Adrenal gland (tissue), 12 donors: ENCODE results near the gene MICA. TPM values are rescaled to one million over a fixed set of nuclear protein-coding genes. Genes with fewer than 3 reads are reported as not detected.
"Not testable (repeated sequence)": the region's sequence is repeated elsewhere in the genome, so short reads cannot be mapped to it uniquely, and the experiment has no call there.

Experiments
- DNase-seq, 7 donors: peaks; one replicate each; pipeline ENCODE4 v3.0.0-alpha.2; 2019 to 2020
- H3K27ac ChIP-seq, 5 donors: fragments of 200-600 bp; sonication (generic) in 4 of 5; 1 replicate in 3 of 5; 2 replicates in 2 of 5; pipeline versions ENCODE4 v1.5.1 to v1.8.0; 2016 to 2020; ENCODE audit warnings: mild to moderate bottlenecking in 1 of 5
- H3K27me3 ChIP-seq: fragments of 200-600 bp; 2 replicates; pipeline ENCODE4 v1.8.0; 2021
- H3K36me3 ChIP-seq, 2 donors: fragments of 200-600 bp; replicated peaks in 1 of 2; 1 replicate in 1 of 2; 2 replicates in 1 of 2; pipeline versions ENCODE4 v1.5.1 to v1.8.0; 2018 to 2022
- H3K4me1 ChIP-seq, 2 donors: fragments of 200-600 bp; replicated peaks in 1 of 2; 1 replicate in 1 of 2; 2 replicates in 1 of 2; pipeline versions ENCODE4 v1.5.1 to v1.8.0; 2018 to 2021
- H3K4me3 ChIP-seq, 4 donors: fragments of 200-600 bp; sonication (generic) in 3 of 4; one replicate each; pipeline ENCODE4 v1.5.1; 2016 to 2018
- H3K9me3 ChIP-seq, 3 donors: fragments of 200-600 bp; sonication (generic) in 1 of 3; replicated peaks in 1 of 3; 1 replicate in 2 of 3; 2 replicates in 1 of 3; pipeline versions ENCODE4 v1.5.1 to v1.8.0; 2016 to 2021
- POLR2A ChIP-seq, 2 donors: fragments of 450-650 bp; IDR thresholded peaks; one replicate each; pipeline ENCODE4 v1.6.1; 2017; ENCODE audit warnings: antibody characterized with exemption in 2 of 2, mild to moderate bottlenecking in 2 of 2, moderate library complexity in 1 of 2
- WGBS, 4 donors: extraction: QIAGEN DNeasy Blood & Tissue Kit in 2 of 4; methylation state at CpG; one replicate each; pipeline versions ENCODE4 v1.1.5 to v1.1.7; 2013 to 2017; 5-methylcytosine and 5-hydroxymethylcytosine counted together
- intact Hi-C, 2 donors: fragments of 100-400 bp; cut with DNase I; formaldehyde crosslinking; loops; one replicate each; pipeline versions ENCODE4 v1.14.1 to v1.15.0; 2022 to 2023
- polyA plus RNA-seq, 3 donors: library from polyadenylated mRNA; stranded (reverse); fragments of 200-250 nt in 2 of 3; fragments of 350-450 nt in 1 of 3; fragmentation: Illumina TruSeq in 1 of 3; extraction: RNeasy Lipid Tissue Mini Kit (QIAGEN cat#74804) in 1 of 3; gene quantifications; one replicate each; pipeline ENCODE4 v1.2.3, GENCODE V29; 2013 to 2014
- total RNA-seq, 9 donors: library from RNA; depleted of rRNA in 4 of 9; stranded (reverse); fragments of >200 nt in 4 of 9; fragments of 120-200 nt in 1 of 9; fragmentation: NEBNext Ultra II Directional in 1 of 9; extraction: Animal tissue kit (Norgen Biotek cat#: 25700) in 1 of 9; gene quantifications; one replicate each; pipeline versions ENCODE4 v1.1.0 to v1.2.4, GENCODE V29; 2013 to 2023
- TF ChIP-seq, protein P1 (sequence below), 6 experiments: fragments of 450-650 bp in 4 of 6; fragments of 200-600 bp in 2 of 6; sonication (generic) in 1 of 6; IDR thresholded peaks; 1 replicate in 5 of 6; 2 replicates in 1 of 6; pipeline versions ENCODE4 v1.5.1 to v1.8.0; 2016 to 2021; ENCODE audit warnings: antibody characterized with exemption in 6 of 6, mild to moderate bottlenecking in 2 of 6, moderate library complexity in 1 of 6
- donor health status: healthy with polysubstance abuse.
- donor health status: Bipolar disorder and iron deficiency.
- donor health status: DM: yes; HTN: yes; CAD: no.
- donor health status: DM: no; HTN: no; CAD: no.
- donor health status: DM: no; HTN: no; CAD: no.
- donor health status: DM: yes; HTN: yes; CAD: no.

The MICA gene
- total and polyA plus RNA-seq, 12 donors = 12.2 to 66.0 (median 36.1) TPM

DNA sequence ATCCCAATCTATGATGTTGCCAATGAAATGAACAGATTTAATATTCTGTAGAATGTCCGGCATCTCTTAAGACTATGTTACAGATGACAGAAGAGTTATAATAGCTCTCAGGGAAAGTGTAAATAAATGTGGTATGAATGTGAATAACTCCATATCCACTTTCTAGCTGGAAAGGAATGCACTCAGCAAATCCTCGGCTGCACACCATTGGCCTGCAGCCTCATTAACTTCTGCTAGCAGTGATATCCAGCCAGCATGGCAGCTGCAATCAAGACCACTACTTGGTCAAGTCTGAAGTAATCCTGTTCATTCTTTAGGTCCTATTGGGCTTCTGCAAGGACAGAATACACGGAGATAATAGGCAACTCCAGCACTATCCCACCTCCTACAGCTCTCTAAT, 17.3 kb upstream of the MICA start:
- Histone ChIP-seq H3K9me3 (no peaks in the 10 kb centered on the region), H3K36me3 (no peaks in the 10 kb centered on the region), H3K27me3 (no peaks in the 10 kb centered on the region), H3K27ac (no peak overlapping the region), H3K4me1 (no peaks in the 10 kb centered on the region), H3K4me3 (no peak overlapping the region)
- 68 to 89% (median 84%) methylated on average over 3 of the region's 3 CpGs for WGBS, 4 donors
- DNase-seq = no peak
- intact Hi-C loops = no loop called here
- TF ChIP-seq POLR2A (IDR thresholded peaks at IDR 0.05) = no peak

- intact Hi-C loops = no loop called here
- no peak for TF ChIP-seq POLR2A (IDR thresholded peaks at IDR 0.05)
- TF ChIP-seq, protein P1, sequence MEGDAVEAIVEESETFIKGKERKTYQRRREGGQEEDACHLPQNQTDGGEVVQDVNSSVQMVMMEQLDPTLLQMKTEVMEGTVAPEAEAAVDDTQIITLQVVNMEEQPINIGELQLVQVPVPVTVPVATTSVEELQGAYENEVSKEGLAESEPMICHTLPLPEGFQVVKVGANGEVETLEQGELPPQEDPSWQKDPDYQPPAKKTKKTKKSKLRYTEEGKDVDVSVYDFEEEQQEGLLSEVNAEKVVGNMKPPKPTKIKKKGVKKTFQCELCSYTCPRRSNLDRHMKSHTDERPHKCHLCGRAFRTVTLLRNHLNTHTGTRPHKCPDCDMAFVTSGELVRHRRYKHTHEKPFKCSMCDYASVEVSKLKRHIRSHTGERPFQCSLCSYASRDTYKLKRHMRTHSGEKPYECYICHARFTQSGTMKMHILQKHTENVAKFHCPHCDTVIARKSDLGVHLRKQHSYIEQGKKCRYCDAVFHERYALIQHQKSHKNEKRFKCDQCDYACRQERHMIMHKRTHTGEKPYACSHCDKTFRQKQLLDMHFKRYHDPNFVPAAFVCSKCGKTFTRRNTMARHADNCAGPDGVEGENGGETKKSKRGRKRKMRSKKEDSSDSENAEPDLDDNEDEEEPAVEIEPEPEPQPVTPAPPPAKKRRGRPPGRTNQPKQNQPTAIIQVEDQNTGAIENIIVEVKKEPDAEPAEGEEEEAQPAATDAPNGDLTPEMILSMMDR (IDR thresholded peaks at IDR 0.05) = no peak
- Histone ChIP-seq H3K27me3 (no peaks in the 10 kb centered on the region), H3K9me3 (no peaks in the 10 kb centered on the region), H3K36me3 (no peaks in the 10 kb centered on the region), H3K27ac (no peak overlapping the region), H3K4me3 (no peak overlapping the region), H3K4me1 (no peaks in the 10 kb centered on the region)
- 36 to 55% (median 40%) methylated on average over 1 of the region's 1 CpG for WGBS, 4 donors
- peak in 2 of 7 donors; percentile 51 to 52 for DNase-seq
Measured at GRCh38 chr6:31386977-31387376, 16.4 kb upstream of the MICA start.

- intact Hi-C loops, DNase-seq, H3K27ac ChIP-seq, H3K27me3 ChIP-seq, H3K4me1 ChIP-seq, H3K36me3 ChIP-seq, H3K9me3 ChIP-seq, H3K4me3 ChIP-seq: not testable (repeated sequence)
- WGBS, 4 donors = 57 to 92% (median 68%) methylated on average over 3 of the region's 13 CpGs
Measured at GRCh38 chr6:31388916-31389801, 14.2 kb upstream of the MICA start.

GRCh38 chr6:31389802-31390132, 13.6 kb upstream of the MICA start:
- intact Hi-C loops, H3K27me3 ChIP-seq, H3K9me3 ChIP-seq: not testable (repeated sequence)

DNA sequence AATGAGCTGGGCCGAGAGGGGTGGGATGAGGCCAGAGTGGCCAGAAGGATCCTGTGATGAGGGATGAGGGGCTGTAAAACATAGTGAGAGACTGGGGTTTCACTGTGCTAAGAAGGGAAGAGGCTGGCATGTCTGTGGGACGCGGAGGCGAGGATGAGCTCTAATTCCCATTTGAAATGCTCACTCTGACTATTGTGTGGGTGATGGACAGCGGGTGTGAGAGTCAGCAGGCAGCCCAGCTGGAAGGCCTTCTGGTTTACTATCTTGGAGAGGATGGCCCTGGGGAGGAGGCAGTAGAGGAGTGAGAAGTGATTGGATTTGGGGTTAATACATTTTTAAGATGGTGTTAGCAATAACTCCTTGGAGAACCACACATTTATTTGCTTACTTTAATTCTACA, 9.5 kb upstream of the MICA start:
- Histone ChIP-seq H3K4me3 (no peak overlapping the region), H3K27me3 (no peaks in the 10 kb centered on the region), H3K36me3 (no peaks in the 10 kb centered on the region), H3K9me3 (no peaks in the 10 kb centered on the region), H3K27ac (no peak overlapping the region), H3K4me1 (peaks cover 0 to 4% of the 10 kb centered on the region in 2 donors)
- no peak for DNase-seq
- no peak for TF ChIP-seq POLR2A (IDR thresholded peaks at IDR 0.05)
- WGBS, 4 donors = 58 to 91% (median 76%) methylated on average over 5 of the region's 5 CpGs
- intact Hi-C loops = loop anchor here in 1 of 2 donors (2.0 kb wide), 1 partner anchor 47 kb away; no protein-coding TSS in a partner anchor

More at GRCh38 chr6:31389802-31390132, 13.6 kb upstream of the MICA start:
- DNase-seq, H3K27ac ChIP-seq, H3K4me1 ChIP-seq, H3K36me3 ChIP-seq, H3K4me3 ChIP-seq: not testable (repeated sequence)

DNA sequence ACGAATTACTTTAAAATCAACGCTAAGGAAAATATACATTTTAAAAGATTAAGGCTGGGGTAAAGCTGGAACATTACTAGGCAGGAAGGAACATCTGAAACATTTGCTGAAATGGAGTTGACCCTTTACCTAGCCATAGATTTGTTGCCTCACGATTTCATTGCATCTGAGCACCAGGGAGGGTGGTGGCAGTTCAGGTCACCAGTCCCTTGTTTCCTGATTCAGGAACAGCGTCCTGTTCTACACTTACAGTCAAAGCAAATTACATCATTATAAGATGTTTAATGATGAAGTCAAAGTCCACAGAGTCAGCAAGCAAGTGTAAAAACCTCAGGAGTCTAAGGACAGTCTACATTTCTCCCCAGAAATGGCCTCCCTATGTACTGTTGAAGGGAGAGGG, 9.0 kb upstream of the MICA start:
- intact Hi-C loops = loop anchor here in 1 of 2 donors (2.0 kb wide), 1 partner anchor 46 kb away; no protein-coding TSS in a partner anchor
- H3K4me1 ChIP-seq = peaks cover 0 to 5% of the 10 kb centered on the region in 2 donors
- DNase-seq = no peak
- no peak overlapping the region for H3K27ac ChIP-seq
- H3K27me3 ChIP-seq = no peaks in the 10 kb centered on the region
- TF ChIP-seq POLR2A (IDR thresholded peaks at IDR 0.05) = no peak
- TF ChIP-seq, protein P1 (IDR thresholded peaks at IDR 0.05) = no peak
- H3K4me3 ChIP-seq = no peak overlapping the region
- no peaks in the 10 kb centered on the region for H3K36me3 ChIP-seq
- H3K9me3 ChIP-seq = no peaks in the 10 kb centered on the region
- 66 to 81% (median 70%) methylated on average over 4 of the region's 4 CpGs for WGBS, 4 donors
